Keratinocyte (primary cell): Measurements from ENCODE around the gene CGN. TPM values are rescaled to one million over a fixed set of nuclear protein-coding genes. Genes with fewer than 3 reads are reported as not detected.

ENCODE experiments used
- DNase-seq: peaks from one replicate; pipeline ENCODE4 v3.0.0-alpha.2; 2011; ENCODE audit warnings: low read depth, missing footprints, low spot score
- FAIRE-seq: peaks from 2 replicates; lab custom pipeline; 2011; peaks lifted over from hg19 to GRCh38; lab: Jason Lieb, UNC
- H2AFZ ChIP-seq: 2 replicates; pipeline ENCODE4 v1.6.0; 2012; ENCODE audit warnings: low read length, control low read depth, inconsistent platforms; ENCODE audit not compliant: control insufficient read depth
- H3K27ac ChIP-seq: 2 replicates; pipeline ENCODE4 v1.5.1; 2011; ENCODE audit warnings: low read length; ENCODE audit not compliant: control insufficient read depth, insufficient read depth
- H3K27me3 ChIP-seq: 3 replicates; pipeline ENCODE4 v1.6.0; 2011; ENCODE audit warnings: low read length; ENCODE audit not compliant: control insufficient read depth, insufficient read depth; ENCODE audit errors: extremely low read depth
- H3K36me3 ChIP-seq, 2 experiments: 2 replicates in 1 of 2; 3 replicates in 1 of 2; pipeline ENCODE4 v1.5.1; 2011; ENCODE audit warnings: low read length in 2 of 2, mild to moderate bottlenecking in 1 of 2; ENCODE audit not compliant: control insufficient read depth in 2 of 2, insufficient read depth in 2 of 2; ENCODE audit errors: extremely low read depth in 1 of 2
- H3K4me1 ChIP-seq: 3 replicates; pipeline ENCODE4 v1.5.1; 2011; ENCODE audit warnings: low read length; ENCODE audit not compliant: control insufficient read depth, insufficient read depth; ENCODE audit errors: extremely low read depth
- H3K4me2 ChIP-seq: 3 replicates; pipeline ENCODE4 v1.6.0; 2011; ENCODE audit warnings: low read depth, low read length; ENCODE audit not compliant: control insufficient read depth, insufficient read depth; ENCODE audit errors: extremely low read depth
- H3K4me3 ChIP-seq, 3 experiments: fragments of 200-600 bp in 1 of 3; sonication (generic) in 1 of 3; 2 replicates in 2 of 3; 3 replicates in 1 of 3; pipeline ENCODE4 v1.5.1; 2011 to 2016; ENCODE audit warnings: low read length in 3 of 3, mild to moderate bottlenecking in 3 of 3, control low read depth in 2 of 3, inconsistent platforms in 1 of 3, low read depth in 1 of 3, mixed read lengths in 1 of 3, mixed run types in 1 of 3, moderate library complexity in 1 of 3; ENCODE audit not compliant: control insufficient read depth in 2 of 3, insufficient read depth in 2 of 3; ENCODE audit errors: extremely low read depth in 1 of 3
- H3K79me2 ChIP-seq: 2 replicates; pipeline ENCODE4 v1.6.0; 2012; ENCODE audit warnings: low read length; ENCODE audit not compliant: control insufficient read depth, insufficient read depth
- H3K9ac ChIP-seq: 3 replicates; pipeline ENCODE4 v1.6.0; 2011; ENCODE audit warnings: low read length; ENCODE audit not compliant: control insufficient read depth, insufficient read depth; ENCODE audit errors: extremely low read depth
- H3K9me1 ChIP-seq: 3 replicates; pipeline ENCODE4 v1.6.0; 2011; ENCODE audit warnings: low read length; ENCODE audit not compliant: control insufficient read depth, insufficient read depth; ENCODE audit errors: extremely low read depth
- H3K9me3 ChIP-seq: 2 replicates; pipeline ENCODE4 v1.5.1; 2012; ENCODE audit warnings: low read depth, low read length; ENCODE audit not compliant: control insufficient read depth
- H4K20me1 ChIP-seq: 3 replicates; pipeline ENCODE4 v1.6.0; 2011; ENCODE audit warnings: low read length; ENCODE audit not compliant: control insufficient read depth, insufficient read depth; ENCODE audit errors: extremely low read depth
- EZH2 ChIP-seq: IDR thresholded peaks from one replicate; pipeline ENCODE4 v1.6.1; 2012; ENCODE audit warnings: inconsistent platforms, mild to moderate bottlenecking, low read length, moderate library complexity
- dilution Hi-C: fragments of 300-500 bp; cut with MboI; formaldehyde crosslinking; loops from one replicate; pipeline ENCODE4 v1.7.0; 2020; ENCODE audit warnings: low sequenced_read_pairs; ENCODE audit not compliant: extremely low pct_ligation_motif_present
- polyA plus RNA-seq, 5 experiments: library from polyadenylated mRNA; depleted of rRNA in 3 of 5; stranded (reverse) in 3 of 5; stranded (forward) in 1 of 5; unstranded in 1 of 5; fragments of >200 nt; gene quantifications; 1 replicate in 1 of 5; 2 replicates in 3 of 5; 3 replicates in 1 of 5; pipeline versions ENCODE4 v1.2.1 to v1.2.3, GENCODE V29; 2011 to 2012; ENCODE audit warnings: missing spikeins in 2 of 5, low read depth in 1 of 5, low replicate concordance in 1 of 5
- TF ChIP-seq, protein P1 (sequence below), 3 experiments: IDR thresholded peaks in 1 of 3; conservative IDR thresholded peaks in 1 of 3; optimal IDR thresholded peaks in 1 of 3; 2 replicates in 2 of 3; 3 replicates in 1 of 3; pipeline versions ENCODE3 to v1.5.1; 2011; ENCODE audit warnings: low read length in 3 of 3, mild to moderate bottlenecking in 3 of 3, moderate library complexity in 2 of 3, control low read depth in 1 of 3, inconsistent platforms in 1 of 3; ENCODE audit not compliant: insufficient read depth in 2 of 3; ENCODE audit errors: extremely low read depth in 1 of 3

CGN gene
- polyA plus RNA-seq, 1 donor (not counting 4 experiments of a cell fraction or from before 2014, with no cell fraction given), result 2.9 TPM

DNA sequence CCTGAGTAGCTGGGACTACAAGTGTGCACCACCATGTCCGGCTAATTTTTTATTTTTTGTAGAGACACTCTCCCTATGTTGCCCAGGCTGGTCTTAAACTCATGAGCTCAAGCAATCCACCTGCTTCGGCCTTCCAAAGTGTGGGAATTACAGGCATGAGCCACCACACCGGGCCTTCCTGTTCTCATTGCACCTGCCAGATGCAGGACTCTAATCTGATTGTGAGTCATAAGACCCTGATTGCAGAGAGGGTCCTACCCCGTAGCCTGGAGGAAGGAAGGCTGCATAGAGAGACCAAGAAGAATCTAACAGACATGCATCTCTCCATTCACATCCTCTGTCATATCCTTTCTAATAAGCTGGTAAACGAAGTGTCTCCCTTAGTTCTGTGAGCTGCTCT, 19.5 kb upstream of the CGN start:
- no peaks in the 10 kb centered on the region for H3K27me3 ChIP-seq
- H3K9me3 ChIP-seq, result no peaks in the 10 kb centered on the region
- TF ChIP-seq EZH2, result no peak
- TF ChIP-seq, protein P1, sequence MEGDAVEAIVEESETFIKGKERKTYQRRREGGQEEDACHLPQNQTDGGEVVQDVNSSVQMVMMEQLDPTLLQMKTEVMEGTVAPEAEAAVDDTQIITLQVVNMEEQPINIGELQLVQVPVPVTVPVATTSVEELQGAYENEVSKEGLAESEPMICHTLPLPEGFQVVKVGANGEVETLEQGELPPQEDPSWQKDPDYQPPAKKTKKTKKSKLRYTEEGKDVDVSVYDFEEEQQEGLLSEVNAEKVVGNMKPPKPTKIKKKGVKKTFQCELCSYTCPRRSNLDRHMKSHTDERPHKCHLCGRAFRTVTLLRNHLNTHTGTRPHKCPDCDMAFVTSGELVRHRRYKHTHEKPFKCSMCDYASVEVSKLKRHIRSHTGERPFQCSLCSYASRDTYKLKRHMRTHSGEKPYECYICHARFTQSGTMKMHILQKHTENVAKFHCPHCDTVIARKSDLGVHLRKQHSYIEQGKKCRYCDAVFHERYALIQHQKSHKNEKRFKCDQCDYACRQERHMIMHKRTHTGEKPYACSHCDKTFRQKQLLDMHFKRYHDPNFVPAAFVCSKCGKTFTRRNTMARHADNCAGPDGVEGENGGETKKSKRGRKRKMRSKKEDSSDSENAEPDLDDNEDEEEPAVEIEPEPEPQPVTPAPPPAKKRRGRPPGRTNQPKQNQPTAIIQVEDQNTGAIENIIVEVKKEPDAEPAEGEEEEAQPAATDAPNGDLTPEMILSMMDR (optimal IDR thresholded peaks at IDR 0.05 in 1 of 3, IDR thresholded peaks at IDR 0.05 in 1 of 3, conservative IDR thresholded peaks at IDR 0.05 in 1 of 3; ENCODE audit: extremely low read depth in 1 of 3, insufficient read depth in 2 of 3, low read length in 3 of 3), result no peak
- H3K9ac ChIP-seq, result no peak overlapping the region
- FAIRE-seq (no peak), DNase-seq (no peak)
- H4K20me1 ChIP-seq, result no peaks in the 10 kb centered on the region
- no peak overlapping the region for H3K4me3 ChIP-seq
- dilution Hi-C loops, result no loop called here
- H3K4me2 ChIP-seq, result no peak overlapping the region
- H3K79me2 ChIP-seq, result no peaks in the 10 kb centered on the region
- no peak overlapping the region for H3K27ac ChIP-seq
- H3K9me1 ChIP-seq, result no peaks in the 10 kb centered on the region
- H3K36me3 ChIP-seq, result no peaks in the 10 kb centered on the region
- no peak overlapping the region for H2AFZ ChIP-seq
- peaks cover 14% of the 10 kb centered on the region for H3K4me1 ChIP-seq

DNA sequence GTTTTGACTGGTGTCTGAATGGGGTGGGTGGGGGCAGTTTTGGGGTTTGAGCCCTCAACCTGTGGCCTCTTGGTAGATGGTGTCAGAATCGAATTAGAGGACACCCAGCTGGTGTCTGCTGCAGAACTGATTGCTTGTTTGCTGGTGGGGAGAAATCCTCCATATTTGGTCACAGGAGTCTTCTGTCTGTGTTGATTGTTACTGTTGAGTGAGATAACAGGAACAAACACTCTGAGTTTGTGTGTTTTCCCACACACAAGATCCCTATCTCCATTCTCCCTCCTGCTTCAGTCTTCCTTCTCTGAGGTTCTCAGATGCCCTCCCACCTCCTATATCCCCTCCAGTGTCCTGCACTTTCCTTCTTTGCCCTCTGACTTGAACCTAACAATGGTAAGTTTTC, 19.1 kb upstream of the CGN start:
- H4K20me1 ChIP-seq, result no peaks in the 10 kb centered on the region
- H3K79me2 ChIP-seq, result no peaks in the 10 kb centered on the region
- no peaks in the 10 kb centered on the region for H3K9me1 ChIP-seq
- no peaks in the 10 kb centered on the region for H3K27me3 ChIP-seq
- H3K4me2 ChIP-seq, result no peak overlapping the region
- H3K9me3 ChIP-seq, result no peaks in the 10 kb centered on the region
- no peak overlapping the region for H3K9ac ChIP-seq
- DNase-seq (no peak), FAIRE-seq (no peak)
- H3K36me3 ChIP-seq, result no peaks in the 10 kb centered on the region
- H3K4me3 ChIP-seq, result no peak overlapping the region
- peaks cover 14% of the 10 kb centered on the region for H3K4me1 ChIP-seq
- H2AFZ ChIP-seq, result no peak overlapping the region
- dilution Hi-C loops, result no loop called here
- TF ChIP-seq EZH2, result no peak
- TF ChIP-seq, protein P1 (optimal IDR thresholded peaks at IDR 0.05 in 1 of 3, IDR thresholded peaks at IDR 0.05 in 1 of 3, conservative IDR thresholded peaks at IDR 0.05 in 1 of 3; ENCODE audit: extremely low read depth in 1 of 3, insufficient read depth in 2 of 3, low read length in 3 of 3), result no peak
- no peak overlapping the region for H3K27ac ChIP-seq
